Measurements from ENCODE around the gene ARAP3. TPM values are rescaled to one million over a fixed set of nuclear protein-coding genes. Genes with fewer than 3 reads are reported as not detected.
A peak's percentile ranks its signal among the peaks of the same experiment; 100 is the strongest.

ARAP3 gene
- total and polyA plus RNA-seq, 5 donors from 2014 or later: 0.25 to 6.1 (median 0.79) TPM; not detected in 1

DNA sequence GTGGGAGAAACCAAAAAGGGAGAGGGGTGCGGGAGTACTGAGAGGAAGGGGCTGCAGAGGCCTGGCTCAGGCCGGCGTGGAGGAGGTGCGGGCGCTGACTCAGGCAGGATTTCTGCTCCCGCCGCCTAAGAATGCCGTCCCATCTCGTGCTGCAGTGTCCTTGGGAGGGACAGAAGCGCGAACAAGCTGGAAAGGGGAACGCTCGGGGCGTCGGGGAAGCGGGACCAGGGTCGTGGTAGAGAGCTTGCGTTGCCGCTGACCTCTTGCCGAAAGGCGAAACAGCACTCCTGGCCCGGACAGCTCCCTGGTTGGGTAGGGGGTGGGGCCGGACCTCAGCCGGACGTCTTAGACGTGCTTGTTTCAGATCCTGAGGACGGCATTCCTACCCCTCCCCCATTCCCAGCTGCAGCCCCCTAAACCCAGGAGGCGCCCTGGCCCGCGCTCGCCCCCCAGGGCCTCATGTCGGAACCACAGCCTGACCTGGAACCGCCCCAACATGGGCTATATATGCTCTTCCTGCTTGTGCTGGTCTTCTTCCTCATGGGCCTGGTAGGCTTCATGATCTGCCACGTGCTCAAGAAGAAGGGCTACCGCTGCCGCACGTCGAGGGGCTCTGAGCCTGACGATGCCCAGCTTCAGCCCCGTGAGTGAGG is 44.1 kb downstream of the ARAP3 start:
- peaks cover 17 to 46% (median 34%) of the 10 kb centered on the region in 4 donors for H3K4me1 Mint-ChIP-seq
- no peaks in the 10 kb centered on the region for H3K27me3 Mint-ChIP-seq
- H3K27ac Mint-ChIP-seq: peak overlapping the region; percentile 95 to 96 (median 96)
- peak; percentile 40 to 42 for ATAC-seq (ENCODE audit: low read depth in 2 of 2)
- H3K36me3 Mint-ChIP-seq: peaks cover 15% of the 10 kb centered on the region
- peaks cover 48% of the 10 kb centered on the region for H3K4me1 ChIP-seq (ENCODE audit: control insufficient read depth, insufficient read depth, low read length, poor library complexity, severe bottlenecking)
- DNase-seq: peak; percentile 39 to 82 (median 59)
- no peaks in the 10 kb centered on the region for H3K27me3 ChIP-seq (ENCODE audit: control insufficient read depth, insufficient read depth, low read length)
- no peaks in the 10 kb centered on the region for H3K9me3 ChIP-seq (ENCODE audit: control insufficient read depth in 2 of 2, low read length in 2 of 2)
- peak overlapping the region; percentile 92 to 99 (median 95) for H3K4me3 Mint-ChIP-seq
- peaks cover 12% of the 10 kb centered on the region for H3K36me3 ChIP-seq (ENCODE audit: control insufficient read depth, insufficient read depth, low read length)
- H3K4me3 ChIP-seq (ENCODE audit: low read depth, low read length): peak overlapping the region; percentile 66
- peak overlapping the region; percentile 85 for H3K27ac ChIP-seq (ENCODE audit: insufficient read depth, low read length, poor library complexity, severe bottlenecking)
- H3K9me3 Mint-ChIP-seq: peaks cover 0 to 2% (median 0%) of the 10 kb centered on the region in 7 donors

DNA sequence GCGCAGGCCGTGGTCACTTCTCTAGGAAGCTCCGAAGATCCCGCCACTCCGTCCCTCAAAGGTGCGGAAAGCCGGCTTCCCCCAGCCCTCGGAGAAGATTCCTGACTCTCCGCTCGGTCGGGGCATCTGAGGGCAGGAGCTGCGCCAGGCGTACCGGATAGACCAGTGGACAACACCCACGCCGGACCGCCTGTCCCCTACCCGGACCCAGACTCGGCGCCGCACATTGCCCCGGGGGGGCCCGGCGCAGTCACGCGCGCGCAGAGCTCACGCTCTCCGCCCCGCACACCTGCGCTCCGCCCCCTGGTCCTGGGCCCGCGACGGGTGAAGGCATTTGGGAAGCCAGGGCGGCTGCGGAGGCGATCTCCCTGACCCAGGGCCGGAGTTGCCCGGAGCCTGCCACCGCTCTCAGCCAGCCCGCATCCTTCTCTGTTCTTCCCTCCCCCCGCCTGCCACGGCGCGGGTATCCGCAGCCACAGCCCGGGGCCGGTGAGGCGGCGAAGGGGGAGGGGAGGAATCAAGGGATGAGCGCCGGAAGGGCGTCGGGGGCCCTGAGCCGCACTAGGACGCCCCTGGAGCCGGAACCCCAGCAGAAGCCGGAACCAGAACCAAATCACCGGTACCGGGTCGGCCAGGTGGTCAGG is 44.8 kb downstream of the ARAP3 start:
- Histone ChIP-seq H3K9me3 (ENCODE audit: control insufficient read depth in 2 of 2, low read length in 2 of 2) (no peaks in the 10 kb centered on the region), H3K4me3 (ENCODE audit: low read depth, low read length) (peak overlapping the region; percentile 66), H3K27ac (ENCODE audit: insufficient read depth, low read length, poor library complexity, severe bottlenecking) (peak overlapping the region; percentile 85), H3K4me1 (ENCODE audit: control insufficient read depth, insufficient read depth, low read length, poor library complexity, severe bottlenecking) (peaks cover 53% of the 10 kb centered on the region), H3K36me3 (ENCODE audit: control insufficient read depth, insufficient read depth, low read length) (peaks cover 11% of the 10 kb centered on the region), H3K27me3 (ENCODE audit: control insufficient read depth, insufficient read depth, low read length) (no peaks in the 10 kb centered on the region)
- peaks cover 11% of the 10 kb centered on the region for H3K36me3 Mint-ChIP-seq
- peaks cover 0 to 2% (median 0%) of the 10 kb centered on the region in 7 donors for H3K9me3 Mint-ChIP-seq
- no peaks in the 10 kb centered on the region for H3K27me3 Mint-ChIP-seq
- ATAC-seq (ENCODE audit: low read depth in 2 of 2): peak; percentile 54
- H3K27ac Mint-ChIP-seq: peak overlapping the region; percentile 95 to 96 (median 96)
- peak overlapping the region; percentile 92 to 99 (median 95) for H3K4me3 Mint-ChIP-seq
- peaks cover 17 to 52% (median 39%) of the 10 kb centered on the region in 4 donors for H3K4me1 Mint-ChIP-seq
- DNase-seq: peak; percentile 53 to 77 (median 66)

DNA sequence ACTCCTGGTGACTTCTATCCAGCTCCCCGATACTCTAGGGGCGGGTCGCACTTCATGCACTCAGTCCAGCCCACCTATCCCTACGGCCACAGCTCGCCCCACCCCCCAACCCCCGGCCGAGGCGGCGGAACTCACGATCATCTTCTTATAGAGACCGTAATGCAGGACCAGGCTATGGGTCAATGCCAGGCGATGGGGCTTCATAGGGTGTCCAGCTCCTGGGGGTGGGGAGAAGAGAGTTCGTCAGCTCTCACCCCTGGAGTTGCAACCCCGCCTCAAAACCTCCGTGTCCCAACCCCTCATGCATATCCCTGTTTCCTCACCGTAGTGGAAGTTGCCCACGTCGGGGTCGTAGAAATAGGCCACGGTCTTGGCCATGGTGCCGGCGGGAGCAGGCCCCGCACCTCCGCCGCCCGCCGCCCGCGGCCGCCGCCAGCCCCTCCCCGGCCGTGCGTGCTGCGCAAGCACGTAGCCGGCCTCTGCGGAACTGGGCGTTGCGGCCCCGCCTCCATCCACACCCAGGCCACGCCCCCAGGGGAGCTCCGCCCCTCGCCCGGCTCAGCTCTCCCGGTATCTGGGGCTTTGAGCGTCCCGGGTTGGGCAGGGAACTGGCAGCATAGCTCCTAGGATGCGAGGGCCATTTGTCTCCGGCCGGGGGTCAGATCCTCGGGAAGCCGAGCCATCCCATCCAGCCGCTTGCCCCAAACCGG is 45.5 kb downstream of the ARAP3 start, which contains the start of the genes HDAC3 and RELL2:
Gene HDAC3 (minus strand): TSS at position 437 of the 710 bp plus-strand sequence. CDS start 59 bp downstream, at position 378.
Gene RELL2 (plus strand): TSS at position 585 of the 710 bp plus-strand sequence. CDS start 1,229 bp downstream, outside the sequence.
- H3K4me1 Mint-ChIP-seq: peaks cover 19 to 55% (median 39%) of the 10 kb centered on the region in 4 donors
- no peaks in the 10 kb centered on the region for H3K9me3 ChIP-seq (ENCODE audit: control insufficient read depth in 2 of 2, low read length in 2 of 2)

DNA sequence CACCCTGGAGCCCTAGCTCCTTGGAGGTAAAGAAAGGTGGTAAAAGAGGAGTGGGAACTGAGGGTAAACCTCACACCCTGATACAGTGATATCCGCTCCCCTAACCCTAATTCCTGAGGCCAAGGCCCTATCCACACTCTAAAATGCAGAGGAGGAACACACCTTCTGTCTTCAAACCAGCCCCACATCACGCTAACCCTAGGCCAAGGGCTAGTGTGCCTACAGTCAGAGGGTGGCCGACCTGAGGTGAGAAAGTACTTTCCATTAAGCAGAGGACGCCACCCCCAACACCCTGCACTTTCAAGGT is 46.0 kb downstream of the ARAP3 start:
- H3K9me3 Mint-ChIP-seq: peaks cover 0 to 2% (median 0%) of the 10 kb centered on the region in 7 donors
- peaks cover 7% of the 10 kb centered on the region for H3K36me3 ChIP-seq (ENCODE audit: control insufficient read depth, insufficient read depth, low read length)
- H3K27ac ChIP-seq (ENCODE audit: insufficient read depth, low read length, poor library complexity, severe bottlenecking): peak overlapping the region; percentile 85
- H3K27me3 ChIP-seq (ENCODE audit: control insufficient read depth, insufficient read depth, low read length): no peaks in the 10 kb centered on the region
- peaks cover 53% of the 10 kb centered on the region for H3K4me1 ChIP-seq (ENCODE audit: control insufficient read depth, insufficient read depth, low read length, poor library complexity, severe bottlenecking)
- peaks cover 9% of the 10 kb centered on the region for H3K36me3 Mint-ChIP-seq
- H3K27ac Mint-ChIP-seq: peak overlapping the region in 2 of 3 donors; percentile 91 to 96
- H3K4me1 Mint-ChIP-seq: peaks cover 24 to 54% (median 37%) of the 10 kb centered on the region in 4 donors
- no peak for DNase-seq
- H3K4me3 Mint-ChIP-seq: peak overlapping the region; percentile 94 to 99 (median 97)
- no peaks in the 10 kb centered on the region for H3K9me3 ChIP-seq (ENCODE audit: control insufficient read depth in 2 of 2, low read length in 2 of 2)
- peak overlapping the region; percentile 88 for H3K4me3 ChIP-seq (ENCODE audit: low read depth, low read length)
- no peak for ATAC-seq (ENCODE audit: low read depth in 2 of 2)
- H3K27me3 Mint-ChIP-seq: no peaks in the 10 kb centered on the region

More for the DNA sequence above, 45.5 kb downstream of the ARAP3 start, which contains the start of the genes HDAC3 and RELL2:
- no peaks in the 10 kb centered on the region for H3K27me3 ChIP-seq (ENCODE audit: control insufficient read depth, insufficient read depth, low read length)
- peaks cover 0 to 2% (median 0%) of the 10 kb centered on the region in 7 donors for H3K9me3 Mint-ChIP-seq
- H3K4me3 Mint-ChIP-seq: peak within 1 kb of the TSS; percentile 94 to 99 (median 97)
- H3K4me3 ChIP-seq (ENCODE audit: low read depth, low read length): peak within 1 kb of the TSS; percentile 88
- peak within 1 kb of the TSS; percentile 95 to 96 (median 96) for H3K27ac Mint-ChIP-seq
- peak; percentile 89 for ATAC-seq (ENCODE audit: low read depth in 2 of 2)
- peaks cover 53% of the 10 kb centered on the region for H3K4me1 ChIP-seq (ENCODE audit: control insufficient read depth, insufficient read depth, low read length, poor library complexity, severe bottlenecking)
- H3K27ac ChIP-seq (ENCODE audit: insufficient read depth, low read length, poor library complexity, severe bottlenecking): peak within 1 kb of the TSS; percentile 85
- H3K36me3 Mint-ChIP-seq: peaks cover 11% of the 10 kb centered on the region
- H3K36me3 ChIP-seq (ENCODE audit: control insufficient read depth, insufficient read depth, low read length): peaks cover 11% of the 10 kb centered on the region
- H3K27me3 Mint-ChIP-seq: no peaks in the 10 kb centered on the region
- peak; percentile 89 to 94 (median 92) for DNase-seq

DNA sequence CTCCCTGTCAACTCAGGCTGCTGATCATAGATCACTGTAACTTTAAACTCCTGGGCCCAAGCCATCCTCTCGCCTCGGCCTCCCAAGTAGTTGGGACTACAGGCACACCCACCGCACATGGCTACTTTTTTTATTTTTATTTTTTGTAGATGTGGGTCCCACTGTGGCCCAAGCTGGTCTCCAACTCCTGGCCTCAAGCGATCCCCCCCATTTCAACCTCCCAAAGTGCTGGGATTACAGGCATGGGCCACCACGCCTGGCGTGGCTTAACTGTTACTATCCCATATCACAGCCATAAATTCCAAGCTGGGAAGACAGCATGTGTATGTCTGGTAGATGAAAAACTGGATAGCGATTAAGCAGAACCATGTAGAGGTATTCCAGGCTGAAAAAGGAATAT is 46.4 kb downstream of the ARAP3 start:
- Histone ChIP-seq H3K36me3 (ENCODE audit: control insufficient read depth, insufficient read depth, low read length) (peaks cover 7% of the 10 kb centered on the region), H3K4me3 (ENCODE audit: low read depth, low read length) (peak overlapping the region; percentile 88), H3K27me3 (ENCODE audit: control insufficient read depth, insufficient read depth, low read length) (no peaks in the 10 kb centered on the region), H3K9me3 (ENCODE audit: control insufficient read depth in 2 of 2, low read length in 2 of 2) (no peaks in the 10 kb centered on the region), H3K4me1 (ENCODE audit: control insufficient read depth, insufficient read depth, low read length, poor library complexity, severe bottlenecking) (peaks cover 53% of the 10 kb centered on the region), H3K27ac (ENCODE audit: insufficient read depth, low read length, poor library complexity, severe bottlenecking) (no peak overlapping the region)
- Mint-ChIP-seq H3K4me3 (peak overlapping the region; percentile 94 to 99 (median 97)), H3K27ac (peak overlapping the region in 2 of 3 donors; percentile 91 to 96), H3K36me3 (peaks cover 6% of the 10 kb centered on the region), H3K4me1 (peaks cover 24 to 50% (median 37%) of the 10 kb centered on the region in 4 donors), H3K9me3 (peaks cover 0 to 2% (median 0%) of the 10 kb centered on the region in 7 donors), H3K27me3 (no peaks in the 10 kb centered on the region)
- DNase-seq (no peak), ATAC-seq (ENCODE audit: low read depth in 2 of 2) (no peak)

DNA sequence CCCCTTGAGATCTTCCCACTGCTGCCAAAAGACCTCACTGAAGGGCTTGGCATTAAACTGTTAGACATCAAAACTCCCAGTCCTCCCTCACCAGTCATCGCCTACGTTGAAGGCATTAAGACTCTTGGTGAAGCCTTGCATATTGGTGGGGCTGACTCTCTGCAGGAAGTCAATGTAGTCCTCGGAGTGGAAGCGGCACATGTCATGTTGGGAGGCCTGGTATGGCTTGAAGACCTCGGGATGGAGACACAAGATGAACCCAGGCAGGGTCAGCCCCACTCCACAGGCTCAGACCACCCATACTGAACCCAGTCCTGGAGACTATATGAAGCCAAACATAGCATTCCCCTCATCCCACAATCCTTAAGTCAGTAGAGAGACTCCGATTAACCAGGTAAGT is 47.3 kb downstream of the ARAP3 start:
- H3K27ac ChIP-seq (ENCODE audit: insufficient read depth, low read length, poor library complexity, severe bottlenecking): peak overlapping the region; percentile 27
- H3K9me3 Mint-ChIP-seq: peaks cover 0 to 2% (median 0%) of the 10 kb centered on the region in 7 donors
- ATAC-seq (ENCODE audit: low read depth in 2 of 2) (no peak), DNase-seq (peak in 1 of 3 donors; percentile 20)
- peak overlapping the region; percentile 94 to 99 (median 97) for H3K4me3 Mint-ChIP-seq
- H3K4me1 ChIP-seq (ENCODE audit: control insufficient read depth, insufficient read depth, low read length, poor library complexity, severe bottlenecking): peaks cover 53% of the 10 kb centered on the region
- peaks cover 24 to 54% (median 41%) of the 10 kb centered on the region in 4 donors for H3K4me1 Mint-ChIP-seq
- H3K36me3 Mint-ChIP-seq: peaks cover 12% of the 10 kb centered on the region
- H3K27me3 Mint-ChIP-seq: no peaks in the 10 kb centered on the region
- H3K9me3 ChIP-seq (ENCODE audit: control insufficient read depth in 2 of 2, low read length in 2 of 2): no peaks in the 10 kb centered on the region
- H3K27ac Mint-ChIP-seq: peak overlapping the region; percentile 13 to 80 (median 53)
- peak overlapping the region; percentile 39 for H3K4me3 ChIP-seq (ENCODE audit: low read depth, low read length)
- H3K36me3 ChIP-seq (ENCODE audit: control insufficient read depth, insufficient read depth, low read length): peaks cover 13% of the 10 kb centered on the region
- H3K27me3 ChIP-seq (ENCODE audit: control insufficient read depth, insufficient read depth, low read length): no peaks in the 10 kb centered on the region

GRCh38 chr5:141633871-141634561 is 48.0 kb downstream of the ARAP3 start:
- H3K27me3 ChIP-seq (ENCODE audit: control insufficient read depth, insufficient read depth, low read length): no peaks in the 10 kb centered on the region
- peak in 1 of 3 donors; percentile 24 for DNase-seq
- ATAC-seq (ENCODE audit: low read depth in 2 of 2): no peak
- Mint-ChIP-seq H3K4me1 (peaks cover 24 to 58% (median 41%) of the 10 kb centered on the region in 4 donors), H3K4me3 (peak overlapping the region; percentile 5 to 99 (median 54)), H3K27ac (peak overlapping the region; percentile 53 to 72 (median 68)), H3K27me3 (no peaks in the 10 kb centered on the region), H3K9me3 (peaks cover 0 to 2% (median 0%) of the 10 kb centered on the region in 7 donors), H3K36me3 (peaks cover 19% of the 10 kb centered on the region)
- no peaks in the 10 kb centered on the region for H3K9me3 ChIP-seq (ENCODE audit: control insufficient read depth in 2 of 2, low read length in 2 of 2)
- H3K36me3 ChIP-seq (ENCODE audit: control insufficient read depth, insufficient read depth, low read length): peaks cover 20% of the 10 kb centered on the region
- peak overlapping the region; percentile 15 for H3K27ac ChIP-seq (ENCODE audit: insufficient read depth, low read length, poor library complexity, severe bottlenecking)
- peak overlapping the region; percentile 39 for H3K4me3 ChIP-seq (ENCODE audit: low read depth, low read length)
- peaks cover 53% of the 10 kb centered on the region for H3K4me1 ChIP-seq (ENCODE audit: control insufficient read depth, insufficient read depth, low read length, poor library complexity, severe bottlenecking)

Measured in CD4-positive, CD25-positive, alpha-beta regulatory T cell (primary cell).